Stimulated activated CD4-positive, alpha-beta T cell treated with anti-CD3 and anti-CD28 coated beads, TNF-alpha, amount 100 ng/mL, for 24 hours (primary cell): Measurements from ENCODE around the gene ATP6V1B1.

Source experiments
- DNase-seq, 3 experiments: peaks; one replicate each; pipeline ENCODE4 v3.0.0-alpha.2; 2020; ENCODE audit warnings: low read depth in 3 of 3

Gene ATP6V1B1

DNA sequence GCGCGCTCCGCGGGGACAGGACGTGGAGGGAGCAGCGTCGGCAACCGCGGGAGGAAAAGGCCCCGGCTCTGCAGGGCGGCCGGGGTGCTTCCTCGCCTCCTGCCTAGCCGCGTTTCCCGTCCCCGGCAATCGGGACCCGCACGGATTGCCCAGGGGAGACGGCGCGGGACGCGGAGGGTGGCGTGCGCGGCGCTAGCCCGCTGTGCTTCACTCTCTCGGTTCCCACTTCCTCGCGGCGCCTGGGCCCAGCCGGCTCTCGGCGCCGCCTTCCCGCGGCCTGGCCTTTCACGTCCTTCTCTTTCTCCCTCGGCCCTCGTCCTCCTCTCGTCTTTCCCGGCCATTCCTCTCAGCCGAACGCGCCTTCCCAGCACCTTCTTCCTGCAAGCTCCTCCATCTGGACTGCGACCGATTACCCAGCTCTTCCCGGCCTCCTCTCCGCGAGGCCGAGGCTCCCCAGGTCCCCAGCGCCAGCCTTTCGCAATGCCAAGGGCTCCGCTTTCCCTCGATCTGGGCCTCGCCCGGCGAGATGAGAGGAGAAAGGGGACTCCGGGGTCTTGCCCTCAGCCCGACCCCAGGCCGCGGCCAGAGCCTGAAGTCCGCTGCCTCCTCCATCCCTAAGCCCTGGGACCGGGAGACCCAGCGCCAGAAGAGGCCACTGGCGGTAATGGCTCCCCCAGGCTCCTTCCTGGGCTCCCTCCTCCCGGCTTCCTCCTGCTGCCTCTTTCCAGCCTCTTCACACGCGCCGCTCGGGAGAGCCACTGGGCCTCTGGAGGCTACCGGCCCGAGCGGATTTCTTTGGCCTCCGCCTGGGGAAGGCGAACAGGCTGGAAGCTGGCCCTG is 34.3 kb upstream of the ATP6V1B1 start:
- no peak for DNase-seq

DNA sequence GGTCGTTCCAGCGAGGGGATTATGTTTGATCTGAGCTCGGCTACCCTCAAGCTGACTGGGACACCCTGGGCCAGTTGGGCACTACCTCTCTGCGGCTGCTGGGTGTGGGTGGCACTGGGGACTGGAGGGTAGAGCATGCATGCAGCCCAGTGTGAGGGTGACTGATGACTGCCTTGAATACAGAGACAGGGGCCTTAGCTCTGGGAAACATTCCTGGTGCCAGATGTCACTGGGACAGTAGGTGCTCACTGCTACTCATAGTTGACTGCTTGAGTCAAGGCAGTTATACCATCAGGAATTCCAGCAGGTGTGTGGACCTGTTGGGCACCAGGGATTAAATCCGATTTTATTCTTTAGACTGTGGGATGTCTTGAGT is 33.6 kb upstream of the ATP6V1B1 start:
- DNase-seq: no peak

DNA sequence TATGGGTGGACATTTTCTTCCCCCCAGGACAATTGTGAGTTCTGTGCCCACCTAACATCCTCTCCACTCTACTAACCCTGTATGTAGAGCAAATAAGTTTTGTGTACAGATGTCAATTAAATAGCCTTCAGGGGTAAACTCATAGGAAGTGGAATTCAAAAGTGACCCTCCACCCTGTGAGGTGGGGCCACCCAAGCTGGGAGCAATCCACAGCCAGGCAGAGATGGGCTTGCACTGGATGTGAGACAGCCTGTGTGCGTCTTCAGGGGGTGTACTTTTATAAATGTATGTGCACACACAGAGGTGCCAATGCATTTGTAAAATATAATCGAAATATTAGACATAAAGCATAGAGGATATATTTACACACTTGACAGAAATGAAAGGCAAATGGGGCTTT is 33.1 kb upstream of the ATP6V1B1 start:
- no peak for DNase-seq

DNA sequence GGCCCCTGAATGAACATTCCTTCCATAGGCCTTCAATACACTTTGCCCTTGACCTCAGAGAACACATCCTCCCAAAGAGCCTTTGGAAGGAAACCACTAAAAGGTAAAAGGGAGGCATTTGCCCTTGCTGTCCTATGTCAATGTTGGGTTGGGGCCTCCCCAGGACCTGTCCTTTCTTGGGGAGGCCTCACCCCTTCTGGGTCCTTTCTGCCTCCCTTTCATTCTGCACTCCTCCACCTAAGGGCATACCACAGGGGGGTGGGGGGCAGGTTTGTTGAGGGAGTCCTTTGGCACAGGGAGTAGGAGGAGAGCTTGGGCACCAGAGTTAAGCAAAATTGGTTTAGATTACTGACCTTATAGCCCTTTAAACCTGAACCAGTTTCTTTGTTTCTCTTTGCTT is 32.5 kb upstream of the ATP6V1B1 start:
- DNase-seq: no peak

DNA sequence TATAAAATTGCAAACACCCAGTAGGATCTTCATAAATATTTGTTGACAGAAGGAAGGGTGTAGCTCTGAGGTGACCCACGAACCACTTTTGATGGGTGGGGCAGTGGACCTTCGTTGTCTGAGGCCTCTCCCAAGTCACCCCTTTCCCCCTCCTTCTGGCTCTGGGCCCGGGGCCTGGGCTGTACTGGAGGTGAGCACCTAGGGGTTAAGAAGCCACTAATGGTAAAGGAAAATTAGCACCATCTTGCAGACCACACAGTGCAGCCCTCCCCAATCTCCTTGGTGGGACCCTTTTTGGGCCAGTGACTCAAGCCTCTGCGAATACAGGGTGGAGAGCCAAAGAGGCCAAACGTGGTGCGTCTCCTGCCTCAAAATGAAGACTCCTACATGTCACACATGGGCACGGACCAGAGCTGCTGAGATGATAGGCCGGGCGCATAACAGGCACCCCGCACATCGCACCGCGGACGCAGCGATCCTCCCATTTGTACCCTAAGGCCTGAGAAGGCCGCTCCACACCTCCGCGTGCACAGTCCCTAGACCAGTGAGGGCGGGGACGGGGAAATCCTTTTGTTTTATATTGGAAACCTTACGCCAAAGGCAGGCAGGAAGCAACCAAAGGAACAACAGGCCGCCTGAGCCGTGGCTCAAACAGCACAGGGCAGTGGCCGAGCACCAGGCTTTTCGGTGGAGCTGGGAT is 31.9 kb upstream of the ATP6V1B1 start:
- no peak for DNase-seq

DNA sequence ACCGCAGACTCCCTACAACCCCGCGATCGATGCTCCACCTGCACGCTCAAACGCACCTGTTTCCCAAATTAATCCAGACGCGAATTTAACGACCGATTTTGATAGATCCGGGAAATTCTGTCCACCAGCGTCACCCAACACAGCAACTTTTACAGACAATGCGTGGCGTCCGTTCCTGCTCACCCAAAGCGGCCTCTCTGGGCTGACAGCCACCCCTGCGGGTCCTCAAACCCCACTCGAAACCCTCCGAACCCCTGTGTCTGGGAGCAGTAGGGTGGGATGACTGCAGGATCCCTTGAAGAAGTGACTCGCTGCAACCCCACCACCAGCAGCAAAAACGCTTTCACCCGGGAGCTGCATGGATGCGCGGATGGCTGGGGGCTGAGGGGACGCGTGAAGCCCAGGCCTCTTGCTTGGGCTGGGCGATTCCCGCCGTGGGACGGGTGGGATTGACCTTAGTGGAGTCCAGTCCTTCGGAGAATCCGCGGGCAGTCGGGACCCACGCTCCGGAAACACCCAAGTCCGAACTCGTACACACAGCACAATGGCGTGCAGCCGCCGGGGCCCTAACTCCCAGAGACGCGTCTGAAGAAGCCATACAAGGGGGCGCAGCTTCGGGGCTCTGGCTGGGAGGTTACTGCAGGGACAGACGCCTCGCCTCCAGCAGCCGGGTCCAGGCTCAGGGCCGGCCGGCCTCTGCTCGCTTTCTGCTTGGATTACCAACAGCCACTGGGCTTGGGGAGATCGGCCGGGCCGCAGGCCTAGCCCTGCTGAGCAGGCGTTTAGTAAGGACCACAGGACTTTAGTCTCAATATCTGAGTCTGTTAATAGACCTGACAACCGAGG is 31.1 kb upstream of the ATP6V1B1 start:
- no peak for DNase-seq

DNA sequence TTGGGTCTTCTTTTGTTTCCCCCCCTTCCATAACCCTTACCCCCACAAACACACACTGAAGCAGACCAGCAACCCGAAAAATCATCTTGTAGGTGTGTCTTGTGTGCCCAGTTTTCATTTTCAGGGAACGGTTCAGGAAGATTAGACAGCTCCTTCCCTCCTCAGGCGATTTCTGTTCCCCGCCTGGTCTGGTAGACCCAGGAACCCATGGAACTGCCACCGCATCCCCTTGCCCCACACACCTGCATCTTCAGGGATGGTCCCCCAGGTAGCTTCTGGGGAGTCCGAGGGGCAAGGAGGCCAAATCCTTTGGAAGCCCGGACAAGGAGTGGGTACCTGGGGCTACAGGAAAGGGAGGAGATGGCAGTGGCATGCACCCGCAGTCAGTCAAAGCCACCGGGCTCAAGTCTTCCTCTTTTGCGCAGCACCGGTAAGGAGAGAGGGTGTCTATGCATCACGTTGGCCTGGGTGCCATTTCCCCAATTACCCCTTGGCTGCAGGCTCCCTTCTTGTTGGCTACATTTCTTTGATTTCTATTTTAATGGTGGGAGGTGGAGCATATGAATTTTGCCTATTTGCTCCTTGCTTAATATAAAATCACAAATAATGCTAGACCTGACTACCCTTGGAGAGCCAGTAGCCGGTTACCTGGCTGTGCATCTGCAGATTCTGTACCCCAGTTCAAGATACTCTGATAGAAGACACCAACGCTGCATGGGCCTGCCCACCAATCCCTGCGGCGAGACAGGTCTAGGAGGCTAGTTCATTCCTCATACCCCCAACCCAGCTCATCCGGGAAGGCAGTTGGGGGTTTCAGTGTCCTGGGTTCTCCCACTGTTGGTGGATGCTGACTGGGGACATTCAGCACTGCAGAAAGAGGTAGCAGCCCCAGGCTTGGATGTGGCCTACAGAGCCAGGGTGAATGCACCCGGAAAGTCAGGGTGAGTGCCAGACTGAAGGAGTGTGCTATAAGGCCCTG is 30.0 kb upstream of the ATP6V1B1 start:
- no peak for DNase-seq

DNA sequence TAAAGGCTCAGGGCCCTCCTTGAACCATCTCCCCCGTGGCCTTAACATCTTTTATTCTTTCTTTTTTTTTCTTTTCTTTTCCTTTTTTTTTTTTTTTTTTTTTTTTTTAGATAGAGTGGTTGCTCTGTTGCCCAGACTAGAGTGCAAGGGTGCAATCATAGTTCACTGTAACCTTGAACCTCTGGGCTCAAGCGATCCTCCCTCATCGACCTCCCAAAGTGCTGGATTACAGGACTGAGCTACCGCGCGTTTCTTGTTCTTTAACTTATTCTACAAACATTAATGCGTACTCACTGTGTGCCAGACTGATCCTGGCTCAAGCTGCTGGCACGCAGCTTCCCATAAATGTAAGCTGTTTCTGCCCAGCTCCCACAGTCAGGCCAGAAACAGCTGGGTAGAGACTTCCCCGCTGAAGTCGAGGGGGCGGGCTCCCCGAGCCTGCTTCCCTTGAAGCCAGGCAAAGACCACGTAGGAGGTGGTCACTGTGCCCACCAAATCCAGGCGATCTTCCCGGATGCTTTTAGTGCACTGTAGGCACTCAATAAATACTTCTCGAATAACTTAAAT is 29.2 kb upstream of the ATP6V1B1 start:
- no peak for DNase-seq

DNA sequence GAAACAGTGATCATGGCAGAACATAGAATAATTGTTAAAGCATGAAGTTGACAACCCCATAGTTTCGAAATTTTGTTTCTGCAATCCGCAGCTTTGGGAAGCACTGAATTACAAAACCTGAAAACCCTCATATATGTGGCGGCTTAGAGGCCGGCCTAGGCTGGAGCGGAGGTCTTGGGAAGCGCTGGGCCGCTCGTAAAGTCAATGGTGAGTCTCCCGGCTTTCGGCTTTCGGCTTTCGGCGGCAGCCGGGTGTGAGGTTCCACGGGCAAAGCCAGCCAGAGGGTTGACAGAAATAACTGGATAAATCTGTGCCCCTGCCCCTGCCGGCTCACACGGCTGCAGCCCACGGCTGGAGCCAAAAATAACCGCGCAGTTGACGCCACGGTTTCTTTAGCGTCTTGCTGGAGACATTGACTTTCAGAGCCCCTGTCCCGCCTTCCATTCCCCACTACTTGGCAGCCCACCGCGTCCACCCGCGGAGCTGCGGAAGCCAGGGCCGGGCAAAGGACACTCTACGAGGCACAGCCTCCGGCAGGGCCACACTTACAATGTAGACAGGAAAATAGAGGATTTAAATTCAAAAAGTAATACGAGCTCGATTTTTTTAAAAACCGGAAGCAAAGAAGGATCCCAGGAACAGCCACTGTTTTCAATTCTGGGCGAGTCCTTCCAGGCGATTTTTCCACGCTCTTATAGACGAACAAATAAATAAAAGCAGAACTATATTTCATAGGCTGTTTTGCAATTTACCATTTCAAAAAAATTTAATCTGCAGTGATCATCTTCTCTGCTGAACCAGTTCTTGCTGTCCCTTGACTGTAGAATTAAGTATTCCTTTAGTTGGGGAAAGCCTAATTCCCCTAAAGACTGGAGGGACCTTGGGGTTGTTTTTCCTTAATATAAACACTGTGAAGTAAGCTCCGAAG is 28.3 kb upstream of the ATP6V1B1 start:
- DNase-seq: no peak

DNA sequence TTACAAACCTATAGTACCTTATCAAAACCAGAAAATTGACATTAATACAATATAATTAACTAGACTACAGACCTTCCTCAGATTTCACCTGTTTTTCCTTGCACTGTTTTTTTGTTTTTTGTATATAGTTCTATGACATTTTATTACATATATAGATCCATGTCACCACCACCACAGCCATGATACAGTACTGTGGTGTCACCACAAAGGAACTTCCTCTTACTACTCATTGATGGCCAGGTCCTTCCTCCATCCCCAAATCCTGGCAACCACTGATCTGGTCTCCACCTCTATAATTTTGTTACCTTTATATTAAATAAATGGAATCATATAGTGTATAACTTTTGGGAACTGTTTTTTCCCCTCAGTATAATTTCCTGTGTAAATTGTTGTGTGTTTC is 19.4 kb upstream of the ATP6V1B1 start:
- DNase-seq: no peak

DNA sequence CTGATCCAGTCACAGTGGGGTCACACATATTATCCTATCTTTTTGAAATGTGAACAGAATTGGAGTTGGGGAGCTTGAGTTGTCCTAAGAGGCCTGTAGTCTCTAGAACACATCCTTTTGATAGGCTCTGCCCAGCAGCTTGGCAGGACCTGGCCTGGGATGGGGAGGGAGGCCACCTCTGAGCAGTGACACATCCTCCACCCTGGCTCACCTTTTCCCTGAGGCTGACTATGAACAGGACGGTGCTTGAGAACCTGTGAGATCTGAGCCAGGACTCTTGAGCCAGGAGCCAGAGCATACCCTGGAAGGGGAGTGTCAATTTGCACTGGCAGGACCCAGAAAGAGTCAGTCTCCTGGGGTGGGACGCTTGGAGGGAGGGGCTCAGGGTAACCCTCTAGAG is 17.7 kb upstream of the ATP6V1B1 start:
- no peak for DNase-seq

DNA sequence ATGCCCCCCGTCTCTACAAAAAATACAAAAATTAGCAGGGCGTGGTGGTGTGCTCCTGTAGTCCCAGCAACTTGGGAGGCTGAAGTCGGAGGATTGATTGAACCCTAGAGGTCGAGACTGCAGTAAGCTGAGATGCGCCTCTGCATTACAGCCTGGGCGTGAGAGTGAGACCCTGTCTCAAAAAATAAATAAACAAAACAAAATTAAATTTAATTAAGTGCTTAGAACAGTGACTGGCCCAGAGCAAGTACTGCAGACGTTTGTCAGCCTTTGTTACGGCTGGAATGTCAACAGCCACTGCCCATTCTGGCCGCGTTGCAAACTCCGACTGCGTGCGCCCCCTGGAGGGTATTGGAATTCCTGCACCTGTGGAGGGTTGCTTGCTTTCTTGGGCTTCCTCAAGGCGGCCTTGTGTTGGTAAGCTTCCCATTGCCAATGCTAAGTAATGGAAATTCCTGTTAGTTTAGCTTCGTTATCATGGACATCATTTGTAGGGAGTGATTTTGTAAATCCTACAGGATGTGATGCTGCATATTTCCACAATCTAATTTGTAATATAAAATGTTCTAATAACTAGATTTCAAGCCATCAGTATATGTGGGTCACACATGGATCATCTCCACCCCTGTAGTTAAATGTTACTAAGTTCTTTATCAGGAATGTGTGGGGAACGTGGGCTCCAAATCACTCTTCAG is 15.9 kb upstream of the ATP6V1B1 start:
- DNase-seq: peak; percentile 49 to 75 (median 50)

DNA sequence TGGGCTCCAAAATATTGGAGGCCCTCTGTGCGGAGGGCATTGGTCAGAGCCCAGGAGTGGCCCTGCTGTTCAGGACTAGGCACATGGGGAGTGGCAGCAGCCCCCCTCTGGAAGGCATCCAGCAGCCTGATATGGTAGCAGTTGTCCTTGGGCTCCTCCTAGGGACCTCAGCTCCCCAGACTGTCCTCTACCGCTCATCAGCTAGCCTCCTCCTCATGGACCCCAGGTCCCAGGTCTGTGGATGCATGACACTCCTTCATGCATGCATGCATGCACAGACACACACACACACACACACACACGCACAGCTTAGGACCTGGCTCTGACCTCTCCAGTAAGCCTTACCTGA is 15.4 kb upstream of the ATP6V1B1 start:
- no peak for DNase-seq

DNA sequence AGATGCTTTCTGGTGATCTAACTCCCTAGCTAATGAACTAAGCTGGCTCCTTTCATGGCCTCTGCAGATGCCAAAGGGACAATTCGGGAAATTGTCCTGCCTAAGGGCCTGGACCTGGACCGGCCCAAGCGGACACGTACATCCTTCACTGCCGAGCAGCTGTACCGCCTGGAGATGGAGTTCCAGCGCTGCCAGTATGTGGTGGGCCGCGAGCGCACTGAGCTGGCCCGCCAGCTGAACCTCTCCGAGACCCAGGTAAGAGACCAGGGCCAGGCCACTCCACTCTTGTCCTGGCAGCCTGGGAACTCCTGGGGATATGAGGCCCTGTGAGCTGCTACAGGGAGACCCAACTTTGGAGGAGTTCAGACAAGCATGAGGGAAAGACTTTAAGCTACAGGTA is 14.7 kb upstream of the ATP6V1B1 start:
- no peak for DNase-seq

DNA sequence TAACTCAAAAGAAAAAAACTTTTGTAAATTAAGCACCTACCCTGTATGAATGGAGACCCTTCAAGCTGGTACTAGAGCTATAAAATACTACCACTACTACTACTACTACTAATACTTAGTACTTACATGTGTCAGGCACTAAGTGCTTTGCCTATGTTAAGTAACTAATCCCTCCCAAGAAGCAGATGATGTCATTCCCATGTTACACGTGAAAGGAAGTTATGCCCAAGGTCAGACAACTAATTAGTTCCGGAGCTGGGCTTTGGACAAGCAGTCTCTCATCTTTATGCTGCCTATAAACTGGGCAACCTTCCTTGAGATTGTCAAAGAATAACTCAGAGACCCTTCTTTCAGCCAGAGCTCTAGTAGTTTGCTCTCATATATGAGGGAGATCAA is 13.9 kb upstream of the ATP6V1B1 start:
- DNase-seq: no peak

DNA sequence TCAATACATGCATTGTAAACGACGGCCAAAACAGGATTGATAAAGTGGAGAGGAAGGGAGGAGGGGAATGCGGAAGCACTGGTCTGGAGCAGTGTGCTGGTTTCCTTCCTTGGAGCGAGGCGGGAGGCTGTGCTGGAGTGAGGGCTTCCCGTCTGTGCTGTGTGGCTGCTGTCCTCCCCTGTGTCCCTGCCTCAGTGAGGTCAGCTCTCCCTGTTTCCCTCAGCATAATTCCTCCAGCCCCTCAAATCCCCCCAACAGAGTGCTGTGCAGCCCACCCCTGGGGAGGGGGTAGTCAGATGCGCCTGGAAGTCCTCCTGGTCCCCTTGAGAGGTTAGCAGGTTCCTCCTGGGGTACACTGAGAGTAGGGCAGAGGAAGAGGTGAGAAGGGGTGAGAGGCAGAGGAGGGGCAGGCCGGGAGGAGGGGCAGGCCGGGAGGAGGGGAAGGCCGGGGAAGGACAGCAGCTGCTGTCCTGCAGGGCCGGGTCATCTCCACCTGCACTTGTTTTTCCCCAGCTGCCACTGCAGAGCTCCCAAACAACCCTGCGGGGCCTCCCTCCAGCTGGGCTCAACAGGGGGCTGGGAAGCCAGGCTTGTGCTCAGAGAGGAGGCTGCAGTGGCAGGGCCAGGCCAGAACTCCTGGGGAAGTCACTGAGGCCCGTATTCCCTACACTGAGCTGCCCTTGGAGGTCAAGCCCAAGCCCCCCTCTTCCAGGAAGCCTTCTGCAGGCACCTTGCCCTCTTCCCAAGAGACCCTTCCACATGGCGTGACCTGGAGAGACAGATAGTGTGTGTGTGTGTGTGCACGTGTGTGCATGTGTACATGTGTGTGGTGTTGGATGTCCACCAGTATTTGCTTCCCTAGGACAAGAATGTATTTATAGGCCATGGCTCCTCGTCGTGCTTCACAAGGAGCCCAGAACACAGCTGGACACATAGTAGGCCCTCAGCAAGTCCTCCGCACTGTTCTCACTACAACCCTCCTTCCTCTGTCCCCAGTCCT is 13.2 kb upstream of the ATP6V1B1 start:
- DNase-seq: no peak

DNA sequence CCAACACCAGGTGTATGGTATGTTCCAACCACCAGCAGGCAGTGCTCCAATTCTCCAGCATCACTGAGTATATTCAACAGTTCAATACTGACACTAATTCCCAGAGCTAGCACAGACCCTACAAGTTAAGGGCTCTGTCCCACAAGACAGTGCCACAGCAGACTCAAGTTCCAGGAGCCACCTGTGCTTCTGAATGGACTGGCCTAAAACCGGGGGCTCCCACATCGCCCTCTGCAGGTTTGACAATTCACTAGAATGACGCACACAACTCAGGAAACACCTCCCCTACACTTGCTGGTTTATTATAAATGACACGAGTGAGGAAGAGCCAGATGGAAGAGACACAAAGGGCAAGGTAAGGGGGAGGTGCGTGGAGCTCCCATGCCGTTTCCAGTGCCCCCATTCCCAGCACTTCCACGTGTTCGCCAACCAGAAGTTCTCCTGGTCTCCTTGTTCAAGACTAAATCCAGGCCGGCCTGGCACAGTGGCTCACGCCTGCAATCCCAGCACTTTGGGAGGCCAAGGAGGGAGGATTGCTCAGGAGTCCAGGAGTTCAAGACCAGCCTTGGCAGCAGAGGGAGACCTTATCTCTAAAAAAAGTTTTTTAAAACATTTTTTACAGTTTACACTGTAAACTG is 12.2 kb upstream of the ATP6V1B1 start:
- DNase-seq: no peak

DNA sequence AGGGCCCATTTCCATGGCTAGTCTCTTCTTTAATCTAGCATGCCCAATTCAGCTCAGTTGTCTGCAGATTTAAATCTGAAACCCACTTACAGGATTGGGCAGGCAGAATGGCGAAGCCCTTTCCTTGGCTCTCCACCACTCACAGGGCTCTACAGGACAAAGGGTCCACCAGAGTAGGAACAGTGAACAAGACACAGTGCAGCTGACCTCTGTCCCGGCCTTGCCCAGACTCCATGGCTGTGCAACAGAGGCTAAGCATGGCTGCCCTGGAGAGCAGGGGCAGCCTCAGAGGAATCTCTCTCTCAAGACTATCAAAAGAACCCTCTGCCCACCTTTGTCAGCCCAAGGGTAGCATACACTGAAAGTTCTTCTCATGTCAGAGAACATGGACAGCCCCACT is 9.7 kb upstream of the ATP6V1B1 start:
- DNase-seq: no peak
